Measurements from ENCODE around the gene COL9A2. TPM values are rescaled to one million over a fixed set of nuclear protein-coding genes. Genes with fewer than 3 reads are reported as not detected.
"Not testable (repeated sequence)": the region's sequence is repeated elsewhere in the genome, so short reads cannot be mapped to it uniquely, and the experiment has no call there.

Gene COL9A2
- total RNA-seq = 0.24 TPM
- long read RNA-seq, partial matches to known transcripts = 2 of 2 reads
- long read RNA-seq, other reads (novel, unspliced or antisense) = 0 of 2 reads

DNA sequence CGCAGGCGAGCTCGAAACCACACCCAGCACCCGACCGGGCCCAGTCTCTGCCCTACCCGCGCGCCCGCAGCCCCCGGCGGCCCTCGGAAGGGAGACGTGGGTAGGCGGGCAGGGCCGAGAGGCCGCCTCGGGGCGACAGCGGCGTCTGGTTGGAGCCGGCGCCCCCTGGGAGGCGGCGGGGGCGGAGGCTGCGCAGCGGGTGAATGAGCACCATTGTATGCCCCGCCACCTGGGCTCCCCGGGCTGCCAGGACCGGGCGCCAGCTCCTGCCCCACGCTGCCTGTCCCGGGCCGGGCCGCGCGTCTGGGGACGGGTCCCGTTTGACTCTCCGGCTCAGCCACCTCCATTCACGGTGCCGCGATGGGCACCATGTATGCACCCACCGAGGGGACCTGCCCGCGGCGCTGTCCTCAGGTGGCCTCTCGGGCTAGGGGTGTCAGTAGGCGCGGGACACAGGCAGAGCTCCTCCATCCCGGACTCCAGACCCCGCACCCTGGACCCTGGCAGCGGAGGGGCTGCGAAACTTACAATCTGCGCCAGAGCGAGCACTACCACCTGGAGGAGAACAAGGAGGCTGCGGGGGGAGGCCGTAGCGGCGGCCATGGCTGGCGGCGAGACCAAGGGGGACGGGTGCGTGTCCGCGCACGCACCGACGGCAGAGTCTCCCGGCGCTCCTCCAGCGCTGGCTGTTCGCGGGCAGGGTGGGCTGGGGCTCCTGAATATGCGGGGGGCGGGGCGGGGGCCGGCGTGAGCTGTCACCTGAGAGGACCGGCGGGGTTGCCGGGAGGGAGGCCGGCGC, at the start of gene COL9A2:
TSS of gene COL9A2 (minus strand) at position 692 of the 799 bp plus-strand sequence. CDS start at position 603, 89 bp downstream.
- peak; percentile 26 for ATAC-seq (ENCODE audit: poor library complexity)
- DNase-seq = peak; percentile 53
- intact Hi-C loops (cut with DNase I) = no loop called here

DNA sequence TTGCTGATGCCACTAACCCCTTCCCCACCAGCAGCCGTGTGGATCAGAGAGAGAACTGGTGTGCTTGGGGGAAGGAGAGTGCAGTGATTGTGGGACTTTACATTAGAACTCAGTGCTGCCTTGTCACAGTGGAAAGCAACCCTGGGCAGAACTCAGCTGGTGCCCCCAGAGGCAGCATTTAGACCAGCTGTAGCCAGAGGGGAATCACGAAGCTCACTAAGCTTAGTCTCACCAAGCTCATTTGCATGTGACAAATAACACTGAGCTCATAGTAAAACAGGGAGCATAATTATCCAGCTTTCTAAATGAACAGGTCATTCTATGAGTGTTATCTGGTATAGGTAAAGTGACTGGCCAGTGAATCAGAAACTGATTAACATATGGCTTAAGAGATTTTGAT, 46.6 kb upstream of the COL9A2 start:
- no peak for DNase-seq
- intact Hi-C loops (cut with DNase I) = no loop called here
- no peak for ATAC-seq (ENCODE audit: poor library complexity)

DNA sequence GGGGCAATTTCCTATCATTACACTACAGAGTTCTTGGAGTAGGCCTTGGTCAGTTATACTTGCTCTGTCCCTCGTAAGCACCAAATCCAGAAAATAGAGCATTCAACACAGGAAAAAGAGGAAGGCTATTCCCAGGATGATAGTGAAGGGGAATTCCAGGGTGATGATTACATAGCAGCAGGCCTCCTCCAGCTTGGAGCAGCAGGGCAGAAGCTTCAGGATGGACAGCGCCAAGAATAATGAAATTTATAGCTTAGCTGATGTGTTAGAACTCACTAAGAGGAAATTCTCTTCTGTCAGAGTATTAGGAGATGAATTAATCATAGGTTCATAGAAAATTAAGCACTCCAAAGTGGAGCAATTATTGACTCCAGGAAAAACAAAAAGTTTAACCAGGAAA, 45.6 kb upstream of the COL9A2 start:
- intact Hi-C loops (cut with DNase I) = no loop called here
- no peak for ATAC-seq (ENCODE audit: poor library complexity)
- DNase-seq = no peak

DNA sequence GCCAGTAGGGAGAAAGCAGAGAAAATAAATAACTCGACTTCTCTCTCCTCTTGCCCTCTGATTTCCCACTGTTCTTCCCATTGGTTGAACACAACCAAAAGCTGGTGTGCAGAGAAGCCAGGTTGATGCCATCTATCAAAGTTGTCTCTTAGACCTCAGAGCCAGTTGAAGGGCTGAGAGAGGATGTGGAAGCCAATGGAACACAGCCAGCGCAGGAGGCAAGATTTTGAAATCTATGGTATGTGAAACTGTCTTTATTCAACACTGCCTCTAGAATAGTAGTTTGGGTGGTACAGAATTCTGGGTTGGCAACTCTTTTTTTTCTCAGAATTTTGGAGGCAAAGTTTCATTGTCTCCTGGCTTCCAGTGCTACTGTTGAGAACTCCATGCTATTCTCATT, 45.1 kb upstream of the COL9A2 start:
- intact Hi-C loops (cut with DNase I) = no loop called here
- DNase-seq = no peak
- ATAC-seq (ENCODE audit: poor library complexity) = no peak

DNA sequence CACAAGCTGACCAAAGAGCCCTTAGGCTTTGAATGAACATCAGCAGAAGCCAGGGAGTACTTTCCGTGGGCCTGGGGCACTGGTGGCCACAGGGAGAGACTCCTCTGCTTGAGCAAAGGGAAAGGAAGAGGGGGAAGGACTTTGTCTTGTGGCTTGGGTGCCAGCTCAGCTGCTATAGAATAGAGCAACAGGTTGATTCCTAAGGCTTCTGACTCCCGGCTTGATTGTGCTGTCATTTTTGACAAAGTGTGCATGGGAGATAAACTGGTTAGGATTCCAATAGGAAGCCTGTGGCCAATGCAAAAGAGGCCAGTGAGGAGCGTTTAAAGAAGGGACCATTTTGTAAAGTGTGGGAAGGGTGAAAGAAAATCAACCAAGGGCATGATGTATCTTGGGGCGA, 44.6 kb upstream of the COL9A2 start:
- DNase-seq (no peak), ATAC-seq (ENCODE audit: poor library complexity) (no peak)
- intact Hi-C loops (cut with DNase I) = no loop called here

DNA sequence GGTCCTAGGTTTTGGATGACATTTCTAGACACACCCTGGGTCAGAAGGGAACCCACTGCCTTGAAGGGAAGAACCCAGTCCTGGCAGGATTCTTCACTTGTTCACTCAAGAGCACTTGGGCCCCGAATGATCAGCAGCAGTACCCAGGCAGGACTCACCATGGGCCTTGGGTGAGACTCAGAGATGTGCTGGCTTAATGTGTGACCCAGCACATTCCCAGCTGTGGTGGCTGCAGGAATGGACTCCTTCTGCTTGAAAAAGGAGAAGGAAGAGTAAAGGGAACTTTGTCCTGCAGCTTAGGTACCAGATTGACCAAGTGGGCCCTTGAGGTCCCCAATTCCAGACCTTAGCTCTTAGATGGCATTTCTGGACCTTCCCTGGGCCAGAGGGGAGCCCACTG, 44.1 kb upstream of the COL9A2 start:
- DNase-seq = no peak
- ATAC-seq (ENCODE audit: poor library complexity) = peak; percentile 34
- intact Hi-C loops (cut with DNase I) = no loop called here

DNA sequence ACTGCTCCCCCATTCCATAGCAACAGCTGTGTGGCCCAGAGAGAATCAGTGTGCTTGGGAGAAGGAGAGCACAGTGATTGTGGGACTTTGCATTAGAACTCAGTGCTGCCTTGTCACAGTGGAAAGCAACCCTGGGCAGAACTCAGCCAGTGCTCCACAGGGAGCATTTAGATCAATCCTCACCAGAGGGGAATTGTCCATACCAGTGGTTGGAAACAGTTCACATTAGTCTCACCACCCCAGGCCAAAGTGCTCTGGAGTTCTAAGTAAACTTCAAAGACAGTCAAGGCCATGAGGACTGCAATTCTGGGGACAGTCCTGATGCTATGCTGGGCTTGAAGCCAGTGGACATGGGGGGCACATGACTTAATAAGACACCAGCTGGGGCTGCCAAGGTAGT, 43.5 kb upstream of the COL9A2 start:
- ATAC-seq (ENCODE audit: poor library complexity) (no peak), DNase-seq (no peak)
- intact Hi-C loops (cut with DNase I) = no loop called here

DNA sequence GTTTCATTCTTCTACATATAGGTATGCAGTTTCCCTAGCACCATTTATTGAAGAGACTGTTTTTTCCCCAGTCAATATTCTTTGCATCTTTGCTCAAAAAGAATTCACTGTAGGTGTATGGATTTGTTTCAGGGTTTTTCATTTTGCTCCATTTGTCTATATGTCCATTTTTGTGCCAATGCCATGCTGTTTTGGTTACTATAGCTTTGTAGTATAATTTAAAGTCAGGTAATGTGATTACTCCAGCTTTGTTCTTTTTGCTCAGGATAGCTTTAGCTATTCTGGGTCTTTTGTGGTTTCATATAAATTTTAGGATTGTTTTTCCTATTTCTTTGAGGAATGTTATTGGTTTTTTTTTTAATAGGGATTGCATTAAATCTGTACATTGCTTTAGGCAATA, 40.5 kb upstream of the COL9A2 start:
- intact Hi-C loops (cut with DNase I) = no loop called here
- DNase-seq (no peak), ATAC-seq (ENCODE audit: poor library complexity) (no peak)

DNA sequence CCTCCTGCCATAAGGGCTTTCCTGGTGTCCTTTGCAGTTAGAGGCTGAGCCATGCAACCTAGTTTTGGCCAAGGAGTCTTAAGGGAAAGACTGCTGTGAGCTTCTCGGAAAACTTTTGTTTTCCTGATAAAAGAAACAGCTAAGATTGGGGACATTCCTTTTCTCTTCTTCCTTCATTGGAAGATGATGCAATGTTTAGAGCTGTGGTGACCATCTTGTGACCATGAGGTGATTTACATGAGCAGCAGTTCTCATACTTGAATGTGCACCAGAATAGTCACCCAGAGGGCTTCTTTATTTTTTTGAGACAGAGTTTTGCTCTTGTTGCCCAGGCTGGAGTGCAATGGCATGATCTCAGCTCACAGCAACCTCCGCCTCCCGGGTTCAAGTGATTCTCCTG, 36.0 kb upstream of the COL9A2 start:
- ATAC-seq (ENCODE audit: poor library complexity) (no peak), DNase-seq (no peak)
- intact Hi-C loops (cut with DNase I) = no loop called here

DNA sequence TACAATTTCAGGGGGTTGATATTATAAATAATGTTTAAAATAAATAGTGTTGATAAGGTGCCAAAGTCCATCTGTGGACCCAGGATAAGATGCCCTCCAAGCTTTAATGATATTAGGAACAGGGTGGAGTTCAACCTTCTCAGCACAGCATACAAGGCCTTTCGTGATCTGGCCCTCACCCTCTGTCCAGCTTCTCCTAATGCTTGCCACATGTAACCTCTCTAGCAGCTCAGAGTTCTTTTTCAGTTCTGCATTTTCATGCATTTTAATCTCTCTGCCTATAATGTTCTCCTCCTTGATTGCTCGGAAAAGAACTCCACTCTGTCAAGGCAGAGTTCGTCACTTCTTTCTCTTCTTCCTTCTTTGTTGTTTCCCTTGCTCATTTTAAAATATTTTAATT, 35.0 kb upstream of the COL9A2 start:
- ATAC-seq (ENCODE audit: poor library complexity) (peak; percentile 39), DNase-seq (no peak)
- intact Hi-C loops (cut with DNase I) = no loop called here

DNA sequence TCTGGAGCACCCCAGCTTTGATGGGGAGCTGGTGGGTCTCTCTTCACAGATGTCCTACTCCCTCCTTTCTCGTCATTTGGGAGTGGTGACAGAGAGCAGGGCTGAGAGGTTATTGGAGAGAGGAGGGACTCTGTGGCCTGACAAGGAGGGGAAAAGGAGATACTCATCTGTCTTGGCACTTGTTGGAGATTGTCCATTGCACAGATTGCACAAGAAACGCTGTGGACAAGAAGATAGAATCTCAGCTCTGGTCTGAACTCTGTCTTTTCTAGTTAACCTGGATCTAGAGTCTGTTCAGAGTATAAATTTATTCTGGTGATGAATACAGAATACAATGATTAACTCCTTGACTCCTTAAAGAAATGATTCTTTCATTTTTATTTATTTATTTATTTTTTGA, 34.0 kb upstream of the COL9A2 start:
- intact Hi-C loops (cut with DNase I) = no loop called here
- ATAC-seq (ENCODE audit: poor library complexity) (no peak), DNase-seq (no peak)

DNA sequence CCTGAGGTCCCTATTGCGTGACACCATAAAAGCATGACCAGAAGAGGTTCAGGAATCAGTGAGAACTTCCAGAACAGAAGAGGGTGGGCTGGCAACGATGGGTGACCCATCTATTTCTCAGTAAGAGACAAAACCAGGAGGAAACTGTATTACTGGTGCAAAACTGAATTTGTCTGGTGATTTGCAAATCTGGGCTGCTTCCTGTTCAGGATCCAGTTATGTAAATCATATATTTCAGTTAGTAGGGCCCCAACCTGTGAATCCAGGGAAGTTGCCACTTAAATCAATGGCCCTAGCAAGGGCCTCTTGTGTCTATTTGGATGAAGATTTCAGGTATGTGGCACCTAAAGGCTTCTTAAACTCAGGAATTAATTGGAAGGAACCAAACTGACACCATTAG, 33.3 kb upstream of the COL9A2 start:
- DNase-seq = no peak
- intact Hi-C loops (cut with DNase I) = no loop called here
- no peak for ATAC-seq (ENCODE audit: poor library complexity)

DNA sequence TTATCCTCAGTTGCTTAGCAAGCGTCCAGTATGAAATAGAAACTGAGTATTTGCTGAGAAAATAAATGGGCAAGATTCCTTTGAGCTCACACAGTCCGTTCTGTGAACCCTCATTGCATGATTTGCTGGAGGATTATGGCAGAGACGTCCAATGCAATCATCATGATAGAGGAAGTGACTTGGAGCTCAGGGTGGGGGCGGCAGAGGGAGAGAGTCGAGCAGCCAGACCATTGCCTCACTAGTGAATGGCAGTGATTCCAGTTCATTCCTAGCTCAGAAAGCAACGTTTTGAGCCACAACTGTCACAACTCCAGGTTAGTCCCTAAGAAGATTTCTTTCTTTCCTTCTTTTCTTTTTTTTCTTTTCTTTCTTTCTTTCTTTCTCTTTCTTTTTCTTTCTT, 27.5 kb upstream of the COL9A2 start:
- peak; percentile 69 for DNase-seq
- intact Hi-C loops (cut with DNase I) = no loop called here

DNA sequence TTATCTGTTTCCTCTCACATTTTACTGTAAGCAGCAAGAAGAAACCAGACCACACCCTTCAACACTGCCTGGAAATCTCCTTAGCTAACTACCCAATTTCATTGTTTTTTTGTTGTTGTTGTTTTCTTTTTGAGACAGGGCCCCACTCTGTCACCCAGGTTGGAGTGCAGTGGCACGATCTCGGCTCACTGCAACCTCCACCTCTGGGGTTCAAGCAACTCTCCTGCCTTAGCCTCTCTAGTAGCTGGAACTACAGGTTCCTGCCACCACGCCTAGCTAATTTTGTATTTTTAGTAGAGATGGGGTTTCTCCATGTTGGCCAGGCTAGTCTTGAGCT, 25.3 kb upstream of the COL9A2 start:
- intact Hi-C loops (cut with DNase I); ATAC-seq (ENCODE audit: poor library complexity); DNase-seq: not testable (repeated sequence)

More for the DNA sequence above, 27.5 kb upstream of the COL9A2 start:
- peak; percentile 70 for ATAC-seq (ENCODE audit: poor library complexity)

DNA sequence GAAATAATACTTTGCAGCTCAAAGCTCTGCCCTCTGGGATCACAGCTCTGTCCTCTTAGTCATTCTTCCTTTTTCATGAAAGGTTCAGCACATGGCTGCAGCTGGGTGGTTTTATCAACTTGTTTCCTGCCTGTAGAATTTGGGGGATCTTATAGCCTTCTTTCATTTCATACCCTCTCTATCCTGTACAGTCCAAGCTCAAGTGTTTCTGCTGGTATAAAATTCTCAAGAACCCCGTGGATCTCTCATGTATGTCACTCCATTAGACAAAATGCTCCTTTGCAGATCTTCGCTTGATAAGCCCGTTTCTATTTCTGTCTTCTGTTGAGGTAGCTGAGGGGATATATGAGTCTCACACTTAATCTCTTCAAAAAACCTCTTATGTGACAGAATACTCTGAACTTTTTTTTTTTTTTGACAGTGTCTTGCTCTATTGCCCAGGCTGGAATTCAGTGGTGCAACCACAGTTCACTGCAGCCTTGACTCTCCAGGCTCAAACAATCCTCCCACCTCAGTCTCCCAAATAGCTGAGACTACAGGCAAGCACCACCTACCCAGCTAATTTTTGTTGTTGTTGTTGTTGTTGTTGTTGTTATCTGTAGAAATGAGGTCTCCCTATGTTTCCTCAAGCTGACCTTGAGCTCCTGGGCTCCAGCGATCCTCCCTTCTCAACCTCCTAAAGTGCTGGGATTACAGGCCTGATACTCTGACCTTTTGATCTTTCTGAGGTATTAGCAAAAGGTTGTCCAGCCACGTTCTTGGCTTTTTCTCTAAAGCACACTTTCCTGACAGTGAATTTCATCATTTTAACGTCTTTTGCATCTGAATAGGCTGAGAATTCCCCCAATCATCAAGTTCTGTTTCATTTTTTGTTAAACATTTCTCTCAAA, 24.6 kb upstream of the COL9A2 start:
- ATAC-seq (ENCODE audit: poor library complexity) (no peak), DNase-seq (no peak)
- intact Hi-C loops (cut with DNase I) = no loop called here

DNA sequence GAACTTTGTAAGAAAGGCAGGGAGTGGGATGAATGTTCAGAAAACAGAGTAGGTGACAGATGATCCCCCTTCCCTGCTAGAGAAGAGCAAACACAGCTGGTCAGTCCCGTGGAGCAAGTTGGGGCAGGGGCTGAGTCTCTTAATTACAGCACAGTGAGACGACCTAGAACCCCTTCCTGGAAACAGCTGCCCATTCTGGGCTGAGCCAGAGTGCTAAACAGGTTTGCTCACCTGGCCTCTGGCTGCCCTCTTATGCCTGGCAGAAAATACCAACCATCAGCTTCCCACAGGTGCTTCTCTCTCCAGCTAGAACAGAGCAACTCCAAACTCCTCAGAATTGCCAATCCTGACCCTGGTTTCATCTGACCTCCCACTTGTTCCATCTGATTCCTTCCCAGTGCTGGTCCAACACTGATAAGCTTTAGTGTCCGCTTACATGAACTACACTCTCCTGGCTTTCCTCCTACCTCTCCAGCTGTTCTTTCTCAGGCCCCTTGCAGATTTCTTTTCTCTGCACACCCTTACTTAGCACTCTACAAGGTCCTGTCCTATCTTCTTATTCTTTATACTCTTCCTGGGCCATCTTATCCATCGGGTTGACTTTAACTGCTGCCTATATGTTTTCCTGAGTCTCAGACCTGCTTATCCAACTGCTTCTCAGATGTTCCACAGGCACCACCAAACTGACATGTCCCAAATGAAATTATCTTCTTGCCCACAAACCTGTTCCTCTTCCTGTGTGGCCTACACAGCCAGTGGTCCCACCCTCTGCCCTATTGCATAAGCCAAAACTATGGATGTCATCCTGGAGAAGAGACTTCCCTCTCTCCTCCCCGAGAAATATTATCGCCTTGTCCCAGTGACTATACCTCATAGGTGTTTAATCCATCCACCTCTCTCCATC, 22.6 kb upstream of the COL9A2 start:
- ATAC-seq (ENCODE audit: poor library complexity) = no peak
- intact Hi-C loops (cut with DNase I) = loop anchor here (2.0 kb wide), 1 partner anchor 195 kb away; no protein-coding TSS in a partner anchor
- DNase-seq = no peak

DNA sequence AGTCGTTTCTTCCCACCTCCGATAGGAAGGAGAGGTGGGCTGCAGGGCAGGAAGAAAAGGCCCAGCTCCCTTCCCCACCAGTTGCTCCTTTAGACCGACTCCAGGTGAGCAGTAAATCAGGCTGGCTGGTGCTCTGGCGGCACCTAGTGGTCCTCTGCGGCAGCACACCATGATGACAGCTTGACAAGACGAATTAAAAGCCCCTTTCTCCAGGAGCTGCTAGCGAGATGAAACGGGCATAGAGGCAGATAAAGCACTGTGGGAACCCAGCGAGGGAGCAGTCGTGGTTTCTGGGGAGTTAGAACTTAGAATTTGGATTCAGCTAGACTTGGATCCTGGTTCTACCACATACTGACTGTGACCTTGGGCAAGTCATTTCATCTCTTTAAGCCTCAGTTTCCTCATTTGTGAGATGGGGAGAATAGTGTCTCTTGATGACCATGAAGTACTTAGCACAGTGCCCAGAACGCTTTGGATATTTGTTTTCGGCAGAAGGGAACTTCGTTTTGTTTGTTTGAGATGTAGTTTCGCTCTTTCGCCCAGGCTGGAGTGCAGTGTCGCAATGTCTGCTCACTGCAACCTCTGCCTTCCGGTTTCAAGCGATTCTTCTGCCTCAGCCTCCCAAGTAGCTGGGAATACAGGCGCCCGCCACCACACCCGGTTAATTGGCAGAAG, 21.8 kb upstream of the COL9A2 start:
- intact Hi-C loops (cut with DNase I) = loop anchor here (2.0 kb wide), 1 partner anchor 194 kb away; no protein-coding TSS in a partner anchor
- DNase-seq = peak; percentile 87
- peak; percentile 91 for ATAC-seq (ENCODE audit: poor library complexity)

DNA sequence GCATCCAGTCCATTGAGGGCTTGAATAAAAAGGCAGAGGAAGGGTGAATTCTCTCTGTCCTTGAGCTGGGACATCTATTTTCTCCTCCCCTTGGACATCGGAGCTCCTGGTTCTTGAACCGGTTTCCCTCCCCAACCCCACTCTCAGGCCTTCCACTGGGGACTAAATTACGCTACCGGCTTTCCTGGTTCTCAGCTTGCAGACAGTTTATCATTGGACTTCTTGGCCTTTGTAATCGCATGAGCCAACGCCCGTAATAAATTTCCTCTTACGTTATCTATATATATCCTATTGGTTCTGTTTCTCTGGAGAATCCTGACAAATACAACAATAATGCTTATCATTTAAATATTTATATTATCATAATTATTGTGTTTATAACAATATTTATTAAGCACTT, 20.4 kb upstream of the COL9A2 start:
- ATAC-seq (ENCODE audit: poor library complexity) (no peak), DNase-seq (no peak)
- intact Hi-C loops (cut with DNase I) = no loop called here
